ENCODE measurements around the gene SUMF2.
"Not testable (repeated sequence)": the region's sequence is repeated elsewhere in the genome, so short reads cannot be mapped to it uniquely, and the experiment has no call there.

Gene SUMF2

GRCh38 chr7:56081626-56082340, 17.7 kb downstream of the SUMF2 start:
- Mint-ChIP-seq H3K27ac (no peak overlapping the region), H3K9me3 (no peaks in the 10 kb centered on the region), H3K27me3 (no peaks in the 10 kb centered on the region), H3K36me3 (ENCODE audit: low read depth) (peaks cover 30% of the 10 kb centered on the region), H3K4me3 (no peak overlapping the region), H3K4me1 (ENCODE audit: low read depth) (no peaks in the 10 kb centered on the region)

- H3K9me3 Mint-ChIP-seq: no peaks in the 10 kb centered on the region
- no peak overlapping the region for H3K27ac Mint-ChIP-seq
- H3K36me3 Mint-ChIP-seq (ENCODE audit: low read depth): peaks cover 29% of the 10 kb centered on the region
- no peak overlapping the region for H3K4me3 Mint-ChIP-seq
- no peaks in the 10 kb centered on the region for H3K27me3 Mint-ChIP-seq
- no peaks in the 10 kb centered on the region for H3K4me1 Mint-ChIP-seq (ENCODE audit: low read depth)
These were observed 19.2 kb downstream of the SUMF2 start for GRCh38 chr7:56083150-56083785.

GRCh38 chr7:56086761-56087160, 22.7 kb downstream of the SUMF2 start:
- H3K9me3 Mint-ChIP-seq: no peaks in the 10 kb centered on the region
- H3K4me1 Mint-ChIP-seq (ENCODE audit: low read depth): no peaks in the 10 kb centered on the region
- H3K27me3 Mint-ChIP-seq: no peaks in the 10 kb centered on the region
- no peak overlapping the region for H3K27ac Mint-ChIP-seq
- no peak overlapping the region for H3K4me3 Mint-ChIP-seq
- peaks cover 19% of the 10 kb centered on the region for H3K36me3 Mint-ChIP-seq (ENCODE audit: low read depth)

GRCh38 chr7:56087445-56087844, 23.4 kb downstream of the SUMF2 start:
- Mint-ChIP-seq H3K36me3 (ENCODE audit: low read depth) (peaks cover 14% of the 10 kb centered on the region), H3K27me3 (no peaks in the 10 kb centered on the region), H3K9me3 (no peaks in the 10 kb centered on the region), H3K4me1 (ENCODE audit: low read depth) (no peaks in the 10 kb centered on the region), H3K4me3 (no peak overlapping the region), H3K27ac (no peak overlapping the region)

GRCh38 chr7:56091591-56091990, 27.5 kb downstream of the SUMF2 start:
- no peaks in the 10 kb centered on the region for H3K4me1 Mint-ChIP-seq (ENCODE audit: low read depth)
- H3K4me3 Mint-ChIP-seq: no peak overlapping the region
- H3K27me3 Mint-ChIP-seq: no peaks in the 10 kb centered on the region
- H3K9me3 Mint-ChIP-seq: no peaks in the 10 kb centered on the region
- no peak overlapping the region for H3K27ac Mint-ChIP-seq
- H3K36me3 Mint-ChIP-seq (ENCODE audit: low read depth): peaks cover 7% of the 10 kb centered on the region

GRCh38 chr7:56092388-56092787, 28.3 kb downstream of the SUMF2 start:
- H3K27ac Mint-ChIP-seq; H3K36me3 Mint-ChIP-seq (ENCODE audit: low read depth): not testable (repeated sequence)

GRCh38 chr7:56092789-56093531, 28.9 kb downstream of the SUMF2 start, which contains the start of gene PHKG1:
Gene PHKG1, minus strand, starts transcription at chr7:56092952. Its CDS starts 4,011 bp downstream, at chr7:56088941.
- peaks cover 11% of the 10 kb centered on the region for H3K36me3 Mint-ChIP-seq (ENCODE audit: low read depth)
- H3K9me3 Mint-ChIP-seq: no peaks in the 10 kb centered on the region
- H3K4me3 Mint-ChIP-seq: no peak within 1 kb of the TSS
- no peaks in the 10 kb centered on the region for H3K4me1 Mint-ChIP-seq (ENCODE audit: low read depth)
- H3K27me3 Mint-ChIP-seq: no peaks in the 10 kb centered on the region
- H3K27ac Mint-ChIP-seq: no peak within 1 kb of the TSS

More at GRCh38 chr7:56092388-56092787, 28.3 kb downstream of the SUMF2 start:
- H3K9me3 Mint-ChIP-seq; H3K4me1 Mint-ChIP-seq (ENCODE audit: low read depth); H3K4me3 Mint-ChIP-seq; H3K27me3 Mint-ChIP-seq: not testable (repeated sequence)

GRCh38 chr7:56097700-56098099, 33.6 kb downstream of the SUMF2 start:
- no peak overlapping the region for H3K27ac Mint-ChIP-seq
- no peak overlapping the region for H3K4me3 Mint-ChIP-seq
- no peaks in the 10 kb centered on the region for H3K27me3 Mint-ChIP-seq
- peaks cover 33% of the 10 kb centered on the region for H3K36me3 Mint-ChIP-seq (ENCODE audit: low read depth)
- H3K9me3 Mint-ChIP-seq: no peaks in the 10 kb centered on the region
- peaks cover 3% of the 10 kb centered on the region for H3K4me1 Mint-ChIP-seq (ENCODE audit: low read depth)

GRCh38 chr7:56098187-56099008, 34.3 kb downstream of the SUMF2 start:
- not testable (repeated sequence) for H3K4me3 Mint-ChIP-seq

GRCh38 chr7:56099653-56100052, 35.6 kb downstream of the SUMF2 start:
- Mint-ChIP-seq H3K27me3 (no peaks in the 10 kb centered on the region), H3K36me3 (ENCODE audit: low read depth) (peaks cover 43% of the 10 kb centered on the region), H3K4me3 (no peak overlapping the region), H3K9me3 (no peaks in the 10 kb centered on the region), H3K4me1 (ENCODE audit: low read depth) (peaks cover 11% of the 10 kb centered on the region), H3K27ac (no peak overlapping the region)

More at GRCh38 chr7:56098187-56099008, 34.3 kb downstream of the SUMF2 start:
- H3K9me3 Mint-ChIP-seq; H3K27me3 Mint-ChIP-seq; H3K27ac Mint-ChIP-seq; H3K4me1 Mint-ChIP-seq (ENCODE audit: low read depth): not testable (repeated sequence)
- H3K36me3 Mint-ChIP-seq (ENCODE audit: low read depth): peaks cover 38% of the 10 kb centered on the region

- H3K4me3 Mint-ChIP-seq: peak overlapping the region; percentile 98
- H3K9me3 Mint-ChIP-seq, H3K27me3 Mint-ChIP-seq, H3K27ac Mint-ChIP-seq: not testable (repeated sequence)
- peaks cover 38% of the 10 kb centered on the region for H3K4me1 Mint-ChIP-seq (ENCODE audit: low read depth)
- peaks cover 59% of the 10 kb centered on the region for H3K36me3 Mint-ChIP-seq (ENCODE audit: low read depth)
These were observed 40.1 kb downstream of the SUMF2 start for GRCh38 chr7:56104138-56104537.

GRCh38 chr7:56105508-56105907, 41.4 kb downstream of the SUMF2 start:
- peaks cover 6% of the 10 kb centered on the region for H3K9me3 Mint-ChIP-seq
- peaks cover 3% of the 10 kb centered on the region for H3K27me3 Mint-ChIP-seq

GRCh38 chr7:56106108-56107073, 42.3 kb downstream of the SUMF2 start, which contains the start of gene CHCHD2:
Gene CHCHD2, minus strand, starts transcription at chr7:56106476. Its CDS starts 63 bp downstream, at chr7:56106413.
- Mint-ChIP-seq H3K4me1 (ENCODE audit: low read depth) (peaks cover 38% of the 10 kb centered on the region), H3K9me3 (peaks cover 6% of the 10 kb centered on the region), H3K36me3 (ENCODE audit: low read depth) (peaks cover 41% of the 10 kb centered on the region), H3K27ac (peak within 1 kb of the TSS; percentile 95), H3K4me3 (peak within 1 kb of the TSS; percentile 98), H3K27me3 (peaks cover 3% of the 10 kb centered on the region)

More at GRCh38 chr7:56105508-56105907, 41.4 kb downstream of the SUMF2 start:
- Mint-ChIP-seq H3K27ac (peak overlapping the region; percentile 95), H3K36me3 (ENCODE audit: low read depth) (peaks cover 50% of the 10 kb centered on the region), H3K4me3 (peak overlapping the region; percentile 98), H3K4me1 (ENCODE audit: low read depth) (peaks cover 38% of the 10 kb centered on the region)

Measured in stimulated activated naive CD8-positive, alpha-beta T cell treated with anti-CD3 and anti-CD28 coated beads, Interleukin-15, Interleukin-2, amounts not matched to agents 100 ng/mL and 50 ng/mL, for 24 hours (primary cell).